ENCODE data around the gene STAT2. TPM values are rescaled to one million over a fixed set of nuclear protein-coding genes. Genes with fewer than 3 reads are reported as not detected.

Gene STAT2
- total and polyA plus RNA-seq, 2 donors (not counting 1 experiment from before 2014, with no cell fraction given) = 148 to 368 TPM

DNA sequence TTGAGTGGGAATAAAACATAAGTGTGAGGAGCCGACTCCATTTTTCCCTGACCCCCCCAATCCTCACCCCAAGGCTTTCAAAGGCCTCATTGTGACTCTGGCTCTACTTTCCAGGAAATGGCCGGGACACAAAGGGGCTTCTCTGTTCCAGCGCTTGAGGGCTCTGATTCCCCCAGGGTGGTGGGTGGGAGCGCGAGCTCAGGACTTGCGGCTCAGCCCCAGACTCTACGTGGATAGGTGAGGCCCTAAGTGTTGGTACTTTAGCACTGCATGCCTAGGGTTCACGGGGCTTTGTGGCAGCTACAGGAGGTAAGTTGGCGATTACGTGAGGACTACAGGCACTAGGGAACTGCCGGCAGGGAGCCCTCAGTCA lies 44.7 kb downstream of the STAT2 start:
- no peaks in the 10 kb centered on the region for H3K9me3 ChIP-seq (ENCODE audit: control insufficient read depth, insufficient read depth, low read depth, low read length)
- TF ChIP-seq, protein P1, sequence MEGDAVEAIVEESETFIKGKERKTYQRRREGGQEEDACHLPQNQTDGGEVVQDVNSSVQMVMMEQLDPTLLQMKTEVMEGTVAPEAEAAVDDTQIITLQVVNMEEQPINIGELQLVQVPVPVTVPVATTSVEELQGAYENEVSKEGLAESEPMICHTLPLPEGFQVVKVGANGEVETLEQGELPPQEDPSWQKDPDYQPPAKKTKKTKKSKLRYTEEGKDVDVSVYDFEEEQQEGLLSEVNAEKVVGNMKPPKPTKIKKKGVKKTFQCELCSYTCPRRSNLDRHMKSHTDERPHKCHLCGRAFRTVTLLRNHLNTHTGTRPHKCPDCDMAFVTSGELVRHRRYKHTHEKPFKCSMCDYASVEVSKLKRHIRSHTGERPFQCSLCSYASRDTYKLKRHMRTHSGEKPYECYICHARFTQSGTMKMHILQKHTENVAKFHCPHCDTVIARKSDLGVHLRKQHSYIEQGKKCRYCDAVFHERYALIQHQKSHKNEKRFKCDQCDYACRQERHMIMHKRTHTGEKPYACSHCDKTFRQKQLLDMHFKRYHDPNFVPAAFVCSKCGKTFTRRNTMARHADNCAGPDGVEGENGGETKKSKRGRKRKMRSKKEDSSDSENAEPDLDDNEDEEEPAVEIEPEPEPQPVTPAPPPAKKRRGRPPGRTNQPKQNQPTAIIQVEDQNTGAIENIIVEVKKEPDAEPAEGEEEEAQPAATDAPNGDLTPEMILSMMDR (conservative IDR thresholded peaks at IDR 0.05 in 1 of 2, IDR thresholded peaks at IDR 0.05 in 1 of 2; ENCODE audit: low read depth in 1 of 2, low read length in 2 of 2) = no peak
- TF ChIP-seq EZH2 (IDR thresholded peaks at IDR 0.05; ENCODE audit: low read length, missing control alignments) = no peak
- H4K20me1 ChIP-seq (ENCODE audit: control insufficient read depth, extremely low read depth, insufficient read depth, low read length) = no peaks in the 10 kb centered on the region
- H2AFZ ChIP-seq (ENCODE audit: low read length) = peak overlapping the region; percentile 60
- H3K4me2 ChIP-seq (ENCODE audit: extremely low read depth, insufficient read depth, low read length) = peak overlapping the region; percentile 97
- H3K4me3 ChIP-seq (replicated peaks in 1 of 4; ENCODE audit: control extremely low read depth in 1 of 4, insufficient read depth in 1 of 4, low read depth in 3 of 4, low read length in 4 of 4) = peak overlapping the region; percentile 89 to 98 (median 96)
- H3K36me3 ChIP-seq (ENCODE audit: control insufficient read depth, insufficient read depth, low read length) = peaks cover 4% of the 10 kb centered on the region
- H3K27me3 ChIP-seq (ENCODE audit: control insufficient read depth, insufficient read depth, low read length) = no peaks in the 10 kb centered on the region
- H3K9ac ChIP-seq (ENCODE audit: insufficient read depth, low read length) = peak overlapping the region; percentile 93
- H3K79me2 ChIP-seq (ENCODE audit: control insufficient read depth, insufficient read depth, low read length) = peaks cover 17% of the 10 kb centered on the region
- H3K27ac ChIP-seq (ENCODE audit: insufficient read depth, low read length) = peak overlapping the region; percentile 71
- H3K4me1 ChIP-seq (ENCODE audit: control insufficient read depth, extremely low read depth, insufficient read depth, low read length) = peaks cover 4% of the 10 kb centered on the region
- peak in 1 of 2 donors; percentile 14 for DNase-seq (ENCODE audit: low read depth in 2 of 2)

DNA sequence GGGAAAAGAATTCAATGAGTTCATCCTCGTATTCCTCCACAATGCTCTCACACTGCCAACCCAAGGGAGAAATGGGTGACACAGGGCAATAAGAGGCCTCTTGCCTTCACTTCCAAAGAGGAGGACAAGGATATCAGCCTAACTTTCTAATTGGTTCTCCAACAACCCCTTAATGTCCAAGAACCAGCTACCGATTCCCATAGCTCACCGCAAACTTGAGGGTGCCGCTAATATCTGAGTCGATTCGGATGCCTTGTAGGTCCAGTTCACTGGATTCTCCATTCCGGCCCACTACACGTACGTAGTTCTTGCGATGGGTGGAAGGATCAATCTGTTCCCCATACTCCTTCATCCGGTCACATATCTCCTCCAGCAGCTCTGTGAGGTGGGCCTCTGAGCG lies 48.9 kb downstream of the STAT2 start:
- no peaks in the 10 kb centered on the region for H3K9me3 ChIP-seq (ENCODE audit: control insufficient read depth, insufficient read depth, low read depth, low read length)
- H3K4me1 ChIP-seq (ENCODE audit: control insufficient read depth, extremely low read depth, insufficient read depth, low read length) = peaks cover 4% of the 10 kb centered on the region
- no peak overlapping the region for H3K4me3 ChIP-seq (replicated peaks in 1 of 4; ENCODE audit: control extremely low read depth in 1 of 4, insufficient read depth in 1 of 4, low read depth in 3 of 4, low read length in 4 of 4)
- no peak overlapping the region for H3K9ac ChIP-seq (ENCODE audit: insufficient read depth, low read length)
- H4K20me1 ChIP-seq (ENCODE audit: control insufficient read depth, extremely low read depth, insufficient read depth, low read length) = no peaks in the 10 kb centered on the region
- no peak overlapping the region for H2AFZ ChIP-seq (ENCODE audit: low read length)
- TF ChIP-seq, protein P1 (conservative IDR thresholded peaks at IDR 0.05 in 1 of 2, IDR thresholded peaks at IDR 0.05 in 1 of 2; ENCODE audit: low read depth in 1 of 2, low read length in 2 of 2) = no peak
- TF ChIP-seq EZH2 (IDR thresholded peaks at IDR 0.05; ENCODE audit: low read length, missing control alignments) = no peak
- no peak overlapping the region for H3K27ac ChIP-seq (ENCODE audit: insufficient read depth, low read length)
- peaks cover 17% of the 10 kb centered on the region for H3K79me2 ChIP-seq (ENCODE audit: control insufficient read depth, insufficient read depth, low read length)
- no peak overlapping the region for H3K4me2 ChIP-seq (ENCODE audit: extremely low read depth, insufficient read depth, low read length)
- H3K36me3 ChIP-seq (ENCODE audit: control insufficient read depth, insufficient read depth, low read length) = peaks cover 4% of the 10 kb centered on the region
- no peak for DNase-seq (ENCODE audit: low read depth in 2 of 2)
- no peaks in the 10 kb centered on the region for H3K27me3 ChIP-seq (ENCODE audit: control insufficient read depth, insufficient read depth, low read length)

DNA sequence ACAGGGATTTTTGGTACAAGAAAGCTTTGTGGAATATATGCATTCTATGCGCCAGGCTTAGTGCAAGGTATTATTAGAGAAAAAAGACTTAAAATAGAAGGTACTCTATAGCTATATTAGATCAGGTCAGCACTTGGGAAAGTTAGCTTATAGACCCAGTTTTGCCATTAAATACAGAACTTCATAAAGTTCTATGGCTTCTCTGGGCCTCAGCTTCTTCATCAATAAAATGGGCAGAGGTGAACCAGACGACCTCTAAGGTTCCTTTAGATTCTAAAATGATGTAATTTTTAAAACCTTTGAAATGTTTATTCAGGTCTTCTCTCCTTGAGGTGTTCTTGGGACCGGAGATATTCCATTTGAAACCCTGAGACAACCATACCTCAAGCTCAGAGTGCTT lies 51.2 kb downstream of the STAT2 start:
- H3K27ac ChIP-seq (ENCODE audit: insufficient read depth, low read length) = no peak overlapping the region
- no peak overlapping the region for H3K4me3 ChIP-seq (replicated peaks in 1 of 4; ENCODE audit: control extremely low read depth in 1 of 4, insufficient read depth in 1 of 4, low read depth in 3 of 4, low read length in 4 of 4)
- DNase-seq (ENCODE audit: low read depth in 2 of 2) = no peak
- no peaks in the 10 kb centered on the region for H3K4me1 ChIP-seq (ENCODE audit: control insufficient read depth, extremely low read depth, insufficient read depth, low read length)
- no peak overlapping the region for H3K4me2 ChIP-seq (ENCODE audit: extremely low read depth, insufficient read depth, low read length)
- no peak overlapping the region for H2AFZ ChIP-seq (ENCODE audit: low read length)
- TF ChIP-seq, protein P1 (conservative IDR thresholded peaks at IDR 0.05 in 1 of 2, IDR thresholded peaks at IDR 0.05 in 1 of 2; ENCODE audit: low read depth in 1 of 2, low read length in 2 of 2) = no peak
- TF ChIP-seq EZH2 (IDR thresholded peaks at IDR 0.05; ENCODE audit: low read length, missing control alignments) = no peak
- H3K36me3 ChIP-seq (ENCODE audit: control insufficient read depth, insufficient read depth, low read length) = no peaks in the 10 kb centered on the region
- no peaks in the 10 kb centered on the region for H3K27me3 ChIP-seq (ENCODE audit: control insufficient read depth, insufficient read depth, low read length)
- H3K9me3 ChIP-seq (ENCODE audit: control insufficient read depth, insufficient read depth, low read depth, low read length) = no peaks in the 10 kb centered on the region
- no peaks in the 10 kb centered on the region for H3K79me2 ChIP-seq (ENCODE audit: control insufficient read depth, insufficient read depth, low read length)
- H3K9ac ChIP-seq (ENCODE audit: insufficient read depth, low read length) = no peak overlapping the region
- no peaks in the 10 kb centered on the region for H4K20me1 ChIP-seq (ENCODE audit: control insufficient read depth, extremely low read depth, insufficient read depth, low read length)

All from fibroblast of lung (primary cell).